H1 (cell line): Measurements from ENCODE around the gene SMIM29. TPM values are rescaled to one million over a fixed set of nuclear protein-coding genes. Genes with fewer than 3 reads are reported as not detected.

Experiments
- CTCF ChIA-PET: fragments of 300-600 bp; sonication (Branson Sonifier 250); formaldehyde crosslinking; loops from one replicate; lab custom pipeline; 2021; ENCODE audit not compliant: partially characterized antibody; lab: Charles Lee
- POLR2A ChIA-PET: fragments of 300-600 bp; sonication (Branson Sonifier 250); formaldehyde crosslinking; loops from one replicate; lab custom pipeline; 2021; ENCODE audit warnings: inconsistent platforms; ENCODE audit not compliant: partially characterized antibody; lab: Charles Lee
- DNase-seq, 2 experiments: peaks; one replicate each; pipeline versions ENCODE4 v3.0.0 to v3.0.0-alpha.2; 2010 to 2022; ENCODE audit warnings: low spot score in 2 of 2, low read depth in 1 of 2, mixed read lengths in 1 of 2
- FAIRE-seq: peaks from 2 replicates; lab custom pipeline; 2011; peaks lifted over from hg19 to GRCh38; lab: Jason Lieb, UNC
- H2AFZ ChIP-seq: 2 replicates; pipeline ENCODE4 v1.8.1; 2012; ENCODE audit warnings: low read length, inconsistent platforms
- H2AK5ac ChIP-seq: 2 replicates; pipeline ENCODE4 v1.6.1; 2013; ENCODE audit warnings: low read depth, low read length
- H2BK120ac ChIP-seq: replicated peaks from 2 replicates; pipeline ENCODE3; 2013; ENCODE audit warnings: low read depth, low read length, inconsistent platforms
- H2BK12ac ChIP-seq: 2 replicates; pipeline ENCODE4 v1.6.1; 2013; ENCODE audit warnings: low read depth, low read length
- H2BK15ac ChIP-seq: 2 replicates; pipeline ENCODE4 v1.6.1; 2013; ENCODE audit warnings: low read length
- H2BK20ac ChIP-seq: 2 replicates; pipeline ENCODE4 v1.6.1; 2013; ENCODE audit warnings: low read length
- H2BK5ac ChIP-seq: 2 replicates; pipeline ENCODE4 v1.6.1; 2013; ENCODE audit warnings: low read depth, low read length
- H3K14ac ChIP-seq: 2 replicates; pipeline ENCODE4 v1.6.1; 2013; ENCODE audit warnings: inconsistent platforms; ENCODE audit not compliant: insufficient read length
- H3K18ac ChIP-seq: 2 replicates; pipeline ENCODE4 v1.6.1; 2013; ENCODE audit warnings: low read length; ENCODE audit errors: extremely low read depth
- H3K23ac ChIP-seq: 2 replicates; pipeline ENCODE4 v1.6.1; 2013; ENCODE audit warnings: inconsistent platforms; ENCODE audit not compliant: insufficient read length
- H3K23me2 ChIP-seq: 2 replicates; pipeline ENCODE4 v1.6.1; 2013; ENCODE audit warnings: low read depth, low read length
- H3K27ac ChIP-seq: 2 replicates; pipeline ENCODE4 v1.6.1; 2011; ENCODE audit warnings: low read depth, low read length, inconsistent platforms
- H3K27me3 ChIP-seq, 4 experiments: replicated peaks in 1 of 4; 1 replicate in 1 of 4; 2 replicates in 3 of 4; pipeline versions ENCODE4 v1.6.1 to v1.8.1; 2011 to 2013; ENCODE audit warnings: low read length in 3 of 4, mild to moderate bottlenecking in 3 of 4, inconsistent platforms in 2 of 4, mixed read lengths in 2 of 4, moderate library complexity in 1 of 4; ENCODE audit not compliant: control insufficient read depth in 3 of 4, insufficient read depth in 3 of 4; ENCODE audit errors: extremely low read depth in 1 of 4
- H3K36me3 ChIP-seq, 4 experiments: 2 replicates each; pipeline versions ENCODE4 v1.6.1 to v1.8.1; 2011 to 2013; ENCODE audit warnings: mild to moderate bottlenecking in 4 of 4, low read length in 3 of 4, moderate library complexity in 2 of 4, control low read depth in 1 of 4, inconsistent platforms in 1 of 4; ENCODE audit not compliant: insufficient read depth in 4 of 4, control insufficient read depth in 2 of 4
- H3K4ac ChIP-seq: replicated peaks from 2 replicates; pipeline ENCODE3; 2013; ENCODE audit warnings: low read length, low read depth, mixed read lengths, inconsistent platforms; ENCODE audit not compliant: insufficient read length
- H3K4me1 ChIP-seq, 4 experiments: replicated peaks in 1 of 4; 1 replicate in 1 of 4; 2 replicates in 3 of 4; pipeline versions ENCODE4 v1.6.1 to v1.8.1; 2011 to 2013; ENCODE audit warnings: low read length in 3 of 4, inconsistent platforms in 2 of 4, mixed read lengths in 1 of 4; ENCODE audit not compliant: insufficient read depth in 4 of 4, control insufficient read depth in 3 of 4
- H3K4me2 ChIP-seq, 2 experiments: 2 replicates each; pipeline versions ENCODE4 v1.6.1 to v1.8.1; 2011 to 2013; ENCODE audit warnings: low read depth in 2 of 2, low read length in 2 of 2, control low read depth in 1 of 2, inconsistent platforms in 1 of 2, mild to moderate bottlenecking in 1 of 2; ENCODE audit not compliant: insufficient read depth in 1 of 2
- H3K4me3 ChIP-seq, 4 experiments: fragments of 200-600, 300-600 bp in 1 of 4; sonication (generic), shearing (Covaris generic), sonication (Bioruptor Twin) in 1 of 4; 2 replicates each; pipeline versions ENCODE4 v1.5.1 to v1.8.1; 2011 to 2016; ENCODE audit warnings: low read length in 4 of 4, low read depth in 3 of 4, control low read depth in 2 of 4, inconsistent platforms in 2 of 4, mild to moderate bottlenecking in 2 of 4, mixed read lengths in 1 of 4, moderate library complexity in 1 of 4; ENCODE audit not compliant: insufficient read depth in 2 of 4; ENCODE audit errors: extremely low read depth in 1 of 4
- H3K56ac ChIP-seq: replicated peaks from 2 replicates; pipeline ENCODE3; 2013; ENCODE audit warnings: low read depth, mild to moderate bottlenecking, mixed read lengths, low read length, inconsistent platforms; ENCODE audit not compliant: insufficient read length
- H3K79me1 ChIP-seq: 2 replicates; pipeline ENCODE4 v1.6.1; 2013; ENCODE audit warnings: low read depth, low read length, control low read depth
- H3K79me2 ChIP-seq, 2 experiments: 2 replicates each; pipeline versions ENCODE4 v1.6.1 to v1.8.1; 2012 to 2013; ENCODE audit warnings: low read length in 2 of 2, mild to moderate bottlenecking in 2 of 2, inconsistent platforms in 1 of 2; ENCODE audit not compliant: insufficient read depth in 2 of 2, control insufficient read depth in 1 of 2
- H3K9ac ChIP-seq, 4 experiments: replicated peaks in 1 of 4; 1 replicate in 1 of 4; 2 replicates in 3 of 4; pipeline versions ENCODE4 v1.6.1 to v1.8.1; 2011 to 2013; ENCODE audit warnings: low read depth in 3 of 4, low read length in 3 of 4, control low read depth in 2 of 4, mild to moderate bottlenecking in 2 of 4, moderate library complexity in 2 of 4, inconsistent platforms in 1 of 4; ENCODE audit errors: extremely low read depth in 1 of 4
- H3K9me3 ChIP-seq, 2 experiments: 2 replicates each; pipeline versions ENCODE4 v1.6.1 to v1.8.1; 2012 to 2013; ENCODE audit warnings: mild to moderate bottlenecking in 2 of 2, moderate library complexity in 2 of 2, control low read depth in 1 of 2, inconsistent platforms in 1 of 2, low read depth in 1 of 2, low read length in 1 of 2, mixed read lengths in 1 of 2; ENCODE audit not compliant: insufficient read depth in 2 of 2
- H4K20me1 ChIP-seq, 2 experiments: replicated peaks in 1 of 2; 2 replicates each; pipeline versions ENCODE3 to v1.8.1; 2011 to 2013; ENCODE audit warnings: inconsistent platforms in 2 of 2, low read length in 2 of 2, mild to moderate bottlenecking in 1 of 2; ENCODE audit not compliant: insufficient read depth in 2 of 2, control insufficient read depth in 1 of 2
- H4K5ac ChIP-seq: 2 replicates; pipeline ENCODE4 v1.6.1; 2013; ENCODE audit warnings: low read length, low read depth, mixed read lengths, inconsistent platforms; ENCODE audit not compliant: insufficient read length
- H4K8ac ChIP-seq: 2 replicates; pipeline ENCODE4 v1.8.0; 2013; ENCODE audit warnings: mild to moderate bottlenecking, moderate library complexity, low read length, inconsistent platforms; ENCODE audit not compliant: insufficient read depth; ENCODE audit errors: extremely low read depth
- H4K91ac ChIP-seq: replicated peaks from 2 replicates; pipeline ENCODE3; 2013; ENCODE audit warnings: low read length, mixed read lengths, inconsistent platforms; ENCODE audit not compliant: insufficient read length
- TEAD4 ChIP-seq: IDR thresholded peaks from 2 replicates; pipeline ENCODE4 v1.6.1; 2012; ENCODE audit warnings: low read depth, low read length, inconsistent platforms, mixed read lengths
- WGBS, 2 experiments: shearing (Covaris generic) in 1 of 2; methylation state at CpG; one replicate each; pipeline versions ENCODE4 v1.1.6 to v1.1.7; 2013 to 2015; ENCODE audit warnings: low lambda C conversion rate in 2 of 2, mixed read lengths in 2 of 2, inconsistent platforms in 1 of 2, low coverage in 1 of 2, missing lambda C conversion rate in 1 of 2; ENCODE audit not compliant: insufficient replicate concordance in 2 of 2, insufficient coverage in 1 of 2, insufficient read length in 1 of 2; ENCODE audit errors: extremely low coverage in 1 of 2, missing lambda C conversion rate in 1 of 2; 5-methylcytosine and 5-hydroxymethylcytosine counted together
- polyA plus RNA-seq, 7 experiments: library from polyadenylated mRNA; depleted of rRNA in 3 of 7; stranded (reverse) in 5 of 7; unstranded in 2 of 7; fragments of >200 nt in 5 of 7; fragments of 200-250 nt in 2 of 7; gene quantifications; 1 replicate in 5 of 7; 2 replicates in 1 of 7; 4 replicates in 1 of 7; pipeline versions ENCODE4 v1.2.1 to v1.2.3, GENCODE V29; 2011 to 2013; ENCODE audit warnings: missing spikeins in 2 of 7, mixed read lengths in 2 of 7
- total RNA-seq: library from RNA; stranded (reverse); fragmentation: NEBNext Ultra II Directional; extraction: Animal tissue kit (Norgen Biotek cat#: 25700); gene quantifications from 2 replicates; pipeline ENCODE4 v1.2.1, GENCODE V29; 2021

SMIM29 gene
- total and polyA plus RNA-seq, 2 of the 8 experiments (the other 6 are each of a cell fraction or from before 2014, with no cell fraction given): 7.0 to 22.4 TPM

- Histone ChIP-seq H4K20me1 (no peaks in the 10 kb centered on the region), H3K9me3 (no peaks in the 10 kb centered on the region), H2BK12ac (peak overlapping the region; percentile 39; the same call in 1 of the 2 replicates), H2BK20ac (peak overlapping the region; percentile 84; the same call in 1 of the 2 replicates), H3K14ac (no peak overlapping the region), H3K23me2 (peaks cover 3% of the 10 kb centered on the region; the same call in 1 of the 2 replicates), H3K23ac (no peak overlapping the region), H4K8ac (no peak overlapping the region; the same call in 1 of the 2 replicates), H2BK15ac (peak overlapping the region; percentile 85), H4K5ac (no peak overlapping the region), H3K4me2 (no peak overlapping the region), H3K79me1 (no peaks in the 10 kb centered on the region), H2BK5ac (peak overlapping the region; percentile 3; the same call in 1 of the 2 replicates), H3K36me3 (no peaks in the 10 kb centered on the region), H3K4ac (no peak overlapping the region), H3K9ac (no peak overlapping the region), H3K27me3 (peaks cover 0 to 2% (median 0%) of the 10 kb centered on the region in 4 experiments; a peak in 1 of 7 replicates), H3K18ac (no peak overlapping the region), H2BK120ac (no peak overlapping the region), H2AK5ac (peak overlapping the region; percentile 69; the same call in 1 of the 2 replicates), H3K4me3 (no peak overlapping the region), H3K56ac (no peak overlapping the region), H3K79me2 (no peaks in the 10 kb centered on the region), H4K91ac (no peak overlapping the region), H3K27ac (no peak overlapping the region), H2AFZ (no peak overlapping the region), H3K4me1 (peaks cover 2 to 12% (median 6%) of the 10 kb centered on the region in 4 experiments)
- CTCF ChIA-PET: interaction anchor here (0.6 to 2.2 kb wide), 13 partner anchors 9 to 188 kb away, joined by 3 to 11 read pairs (median 3); partner anchors contain the start of gene HMGA1
- no peak for FAIRE-seq
- no peak for DNase-seq
- 93% methylated on average over 4 of the region's 4 CpGs; no CpG with 5 or more reads in 1 of the 2 experiments for WGBS, 2 experiments
- POLR2A ChIA-PET: interaction anchor here (1.1 to 10.7 kb wide), 14 partner anchors 12 to 228 kb away, joined by 3 to 212 read pairs (median 6); partner anchors contain the start of genes HMGA1 and SMIM29
- TF ChIP-seq TEAD4: no peak
Measured at GRCh38 chr6:34201455-34202107, 47.2 kb downstream of the SMIM29 start.
